ENCODE results near the gene TMED4. TPM values are rescaled to one million over a fixed set of nuclear protein-coding genes. Genes with fewer than 3 reads are reported as not detected.

Gene TMED4
- total RNA-seq, 6 experiments from 2014 or later = 73.7 to 89.7 (median 80.7) TPM

DNA sequence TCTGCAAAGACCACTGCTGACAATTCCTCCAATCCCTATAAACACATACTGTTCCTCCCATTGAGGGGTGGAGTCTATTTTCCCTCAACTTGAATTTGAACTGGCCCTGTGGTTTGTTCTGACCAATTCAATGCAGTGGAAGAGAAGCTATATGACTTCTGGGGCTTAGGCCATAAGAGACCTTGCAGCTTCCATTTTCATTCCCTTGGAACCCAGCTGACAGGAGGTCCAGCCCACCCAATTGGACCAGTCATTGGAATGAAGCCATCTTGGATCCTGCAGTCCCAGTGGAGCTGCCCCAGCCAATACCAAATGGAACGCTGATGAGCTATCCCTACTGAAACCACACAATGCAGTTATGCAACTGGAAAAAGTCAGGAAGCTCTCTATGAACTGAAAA, 8.9 kb upstream of the TMED4 start:
- peaks cover 11% of the 10 kb centered on the region for H3K4me1 Mint-ChIP-seq (ENCODE audit: low read depth)
- H3K9me3 Mint-ChIP-seq = no peaks in the 10 kb centered on the region
- H3K36me3 Mint-ChIP-seq (ENCODE audit: low read depth) = no peaks in the 10 kb centered on the region
- H3K4me3 Mint-ChIP-seq = no peak overlapping the region
- no peak for DNase-seq
- TF ChIP-seq, protein P1, sequence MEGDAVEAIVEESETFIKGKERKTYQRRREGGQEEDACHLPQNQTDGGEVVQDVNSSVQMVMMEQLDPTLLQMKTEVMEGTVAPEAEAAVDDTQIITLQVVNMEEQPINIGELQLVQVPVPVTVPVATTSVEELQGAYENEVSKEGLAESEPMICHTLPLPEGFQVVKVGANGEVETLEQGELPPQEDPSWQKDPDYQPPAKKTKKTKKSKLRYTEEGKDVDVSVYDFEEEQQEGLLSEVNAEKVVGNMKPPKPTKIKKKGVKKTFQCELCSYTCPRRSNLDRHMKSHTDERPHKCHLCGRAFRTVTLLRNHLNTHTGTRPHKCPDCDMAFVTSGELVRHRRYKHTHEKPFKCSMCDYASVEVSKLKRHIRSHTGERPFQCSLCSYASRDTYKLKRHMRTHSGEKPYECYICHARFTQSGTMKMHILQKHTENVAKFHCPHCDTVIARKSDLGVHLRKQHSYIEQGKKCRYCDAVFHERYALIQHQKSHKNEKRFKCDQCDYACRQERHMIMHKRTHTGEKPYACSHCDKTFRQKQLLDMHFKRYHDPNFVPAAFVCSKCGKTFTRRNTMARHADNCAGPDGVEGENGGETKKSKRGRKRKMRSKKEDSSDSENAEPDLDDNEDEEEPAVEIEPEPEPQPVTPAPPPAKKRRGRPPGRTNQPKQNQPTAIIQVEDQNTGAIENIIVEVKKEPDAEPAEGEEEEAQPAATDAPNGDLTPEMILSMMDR (IDR thresholded peaks at IDR 0.05) = no peak
- peaks cover 4% of the 10 kb centered on the region for H3K27me3 Mint-ChIP-seq (ENCODE audit: insufficient read depth)
- no peak overlapping the region for H3K27ac Mint-ChIP-seq

DNA sequence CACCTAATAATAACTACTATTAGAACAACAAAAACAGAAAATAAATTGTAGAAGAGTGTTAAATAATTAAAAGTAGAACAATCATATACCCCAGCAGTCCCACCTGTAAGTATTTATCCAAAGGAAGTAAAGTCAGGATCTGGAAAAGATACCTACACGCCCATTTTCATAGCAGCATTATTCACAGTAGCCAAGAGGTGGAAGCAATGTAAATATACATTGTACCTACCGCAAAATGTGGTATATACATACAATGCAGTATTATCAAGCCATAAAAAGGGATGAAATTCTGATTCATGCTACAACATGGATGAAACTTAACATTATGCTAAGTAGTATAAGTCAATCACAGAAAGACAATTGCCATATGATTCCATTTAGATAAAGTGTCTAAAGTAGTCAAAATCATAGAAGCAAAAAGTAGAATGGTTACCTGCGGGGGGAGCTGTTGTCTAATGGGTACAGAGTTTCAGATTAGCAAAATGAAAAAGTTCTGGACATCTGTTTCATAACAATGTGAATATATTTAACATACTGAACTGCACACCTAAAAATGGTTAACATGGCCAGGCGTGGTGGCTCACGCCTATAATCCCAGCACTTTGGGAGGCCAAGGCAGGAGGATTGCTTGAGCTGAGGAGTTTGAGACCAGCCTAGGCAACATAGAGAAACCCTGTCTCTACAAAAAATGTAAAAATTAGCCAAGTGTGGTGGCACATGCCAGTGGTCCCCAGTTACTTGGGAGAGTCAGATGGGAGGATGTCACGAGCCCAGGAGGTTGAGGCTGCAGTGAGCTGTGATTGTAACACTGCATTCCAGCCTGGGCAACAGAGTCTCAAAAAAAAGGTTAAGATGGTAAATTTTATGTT, 6.0 kb upstream of the TMED4 start:
- Mint-ChIP-seq H3K27me3 (ENCODE audit: insufficient read depth) (peaks cover under 1% of the 10 kb centered on the region), H3K27ac (0 out of 2 replicates have a peak overlapping the region, but pooled peaks have one; percentile 5)

DNA sequence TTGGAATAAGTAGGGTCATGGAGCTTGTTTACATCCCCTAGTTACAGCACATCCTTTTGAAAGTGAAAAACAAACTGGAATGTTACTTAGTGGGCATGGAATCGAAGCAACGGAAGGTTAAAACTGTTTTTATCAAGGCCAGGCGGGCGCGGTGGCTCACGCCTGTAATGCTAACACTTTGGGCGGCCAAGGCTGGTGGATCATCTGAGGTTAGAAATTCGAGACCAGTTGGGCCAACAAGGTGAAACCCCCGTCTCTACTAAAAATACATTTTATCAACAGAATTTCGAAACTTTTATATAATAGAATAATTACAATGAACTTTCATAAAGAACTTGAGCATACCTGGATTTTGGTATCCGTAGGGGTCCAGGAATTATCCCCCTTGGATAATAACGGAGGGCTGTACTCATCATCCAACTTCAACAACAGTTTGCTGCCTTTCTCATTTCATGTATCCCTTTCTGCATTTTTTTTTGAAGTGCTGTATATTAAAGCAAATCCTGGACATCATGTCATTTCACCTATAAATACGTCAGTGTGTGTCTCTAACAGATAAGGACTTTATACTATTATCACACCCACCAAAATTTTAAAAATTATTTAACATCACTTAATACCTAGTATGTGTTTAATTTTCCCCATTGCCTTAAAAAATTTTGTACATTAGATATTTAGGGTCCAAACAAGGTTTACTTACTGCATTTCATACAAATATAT, 1.3 kb upstream of the TMED4 start:
- peak overlapping the region; percentile 95; the same call in 1 of the 2 replicates for H3K27ac Mint-ChIP-seq
- TF ChIP-seq, protein P1 (IDR thresholded peaks at IDR 0.05) = no peak
- DNase-seq = no peak
- H3K4me1 Mint-ChIP-seq (ENCODE audit: low read depth) = peaks cover 24% of the 10 kb centered on the region
- H3K27me3 Mint-ChIP-seq (ENCODE audit: insufficient read depth) = no peaks in the 10 kb centered on the region
- H3K9me3 Mint-ChIP-seq = no peaks in the 10 kb centered on the region
- H3K4me3 Mint-ChIP-seq = peak overlapping the region; percentile 91
- H3K36me3 Mint-ChIP-seq (ENCODE audit: low read depth) = peaks cover 19% of the 10 kb centered on the region

More for the DNA sequence above, 6.0 kb upstream of the TMED4 start:
- no peaks in the 10 kb centered on the region for H3K36me3 Mint-ChIP-seq (ENCODE audit: low read depth)
- no peaks in the 10 kb centered on the region for H3K9me3 Mint-ChIP-seq
- H3K4me3 Mint-ChIP-seq = 0 out of 2 replicates have a peak overlapping the region, but pooled peaks have one; percentile 2
- H3K4me1 Mint-ChIP-seq (ENCODE audit: low read depth) = peaks cover 11% of the 10 kb centered on the region
- TF ChIP-seq, protein P1 (IDR thresholded peaks at IDR 0.05) = peak; percentile 82
- DNase-seq = peak; percentile 60

DNA sequence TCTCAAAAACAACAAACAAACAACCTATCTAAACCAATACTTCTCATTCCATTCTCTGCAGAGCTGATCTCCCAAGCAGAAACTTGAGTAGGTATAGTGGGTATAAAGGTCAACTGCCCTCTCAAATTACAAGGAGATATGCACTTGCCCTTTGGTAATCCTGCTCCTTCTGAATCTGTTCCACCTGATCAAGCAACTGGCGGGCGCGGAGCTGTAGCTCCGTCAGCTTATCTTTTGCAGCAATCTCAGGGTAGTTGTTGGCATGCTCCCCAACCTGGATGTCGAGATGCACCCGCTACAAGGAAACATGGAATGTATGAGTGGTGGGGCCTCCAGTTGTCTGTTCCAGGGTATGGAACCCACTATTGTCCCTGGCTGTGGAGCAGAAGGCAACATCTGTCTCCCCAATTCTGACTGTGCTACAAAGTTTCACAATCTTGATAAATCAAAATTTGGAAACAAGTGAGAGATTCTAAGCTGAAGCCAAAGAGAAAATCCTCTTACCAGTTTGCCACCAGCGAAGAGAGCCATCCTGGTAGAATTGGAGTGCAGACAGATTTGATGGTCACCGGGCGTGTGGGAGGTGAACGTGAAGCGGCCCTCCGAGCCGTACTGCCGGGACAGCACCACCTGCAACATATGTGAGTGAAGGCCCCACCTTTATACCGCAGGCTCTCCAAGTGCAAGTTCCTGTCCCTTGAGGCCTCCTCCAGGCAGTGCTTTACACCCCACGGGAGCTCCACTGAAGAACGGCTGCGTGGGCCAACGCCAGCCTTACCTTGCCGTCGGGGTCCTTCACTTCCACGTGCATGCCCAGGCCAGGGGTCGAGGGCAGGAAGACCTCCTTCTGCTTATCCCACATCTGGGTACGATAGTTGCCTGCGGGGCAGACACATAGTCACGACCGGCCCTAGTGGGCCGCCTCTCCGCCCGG, 819 bp downstream of the TMED4 start:
- Mint-ChIP-seq H3K4me1 (ENCODE audit: low read depth) (peaks cover 24% of the 10 kb centered on the region), H3K4me3 (peak overlapping the region; percentile 91), H3K27ac (peak overlapping the region; percentile 95), H3K36me3 (ENCODE audit: low read depth) (peaks cover 21% of the 10 kb centered on the region), H3K27me3 (ENCODE audit: insufficient read depth) (no peaks in the 10 kb centered on the region; the same call in 1 of the 2 replicates), H3K9me3 (no peaks in the 10 kb centered on the region)
- TF ChIP-seq, protein P1 (IDR thresholded peaks at IDR 0.05) = no peak
- no peak for DNase-seq

DNA sequence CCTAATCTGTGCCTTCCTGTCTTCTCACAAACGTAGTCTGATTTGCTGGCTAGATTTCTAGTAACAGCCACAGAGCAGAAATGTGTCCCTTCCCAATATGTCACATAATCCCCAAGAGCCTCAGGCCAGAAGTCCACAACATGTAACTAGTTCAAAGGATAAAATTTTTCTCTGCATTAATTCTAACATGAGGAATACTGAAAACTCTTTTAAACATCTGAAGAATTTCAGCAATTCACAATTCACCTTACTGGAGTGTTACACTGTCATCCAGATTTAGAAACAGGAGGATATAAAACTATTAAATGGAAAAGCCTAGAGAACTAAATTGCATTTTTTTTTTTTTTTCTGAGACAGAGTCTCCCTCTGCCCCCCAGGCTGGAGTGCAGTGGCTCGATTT, 5.8 kb downstream of the TMED4 start:
- H3K9me3 Mint-ChIP-seq = no peaks in the 10 kb centered on the region
- peaks cover 44% of the 10 kb centered on the region for H3K4me1 Mint-ChIP-seq (ENCODE audit: low read depth)
- peak overlapping the region; percentile 37 for H3K27ac Mint-ChIP-seq
- no peak overlapping the region for H3K4me3 Mint-ChIP-seq
- TF ChIP-seq, protein P1 (IDR thresholded peaks at IDR 0.05) = no peak
- no peaks in the 10 kb centered on the region; the same call in 1 of the 2 replicates for H3K27me3 Mint-ChIP-seq (ENCODE audit: insufficient read depth)
- DNase-seq = no peak
- H3K36me3 Mint-ChIP-seq (ENCODE audit: low read depth) = peaks cover 57% of the 10 kb centered on the region
